A204.1 (cell line): ENCODE data around the gene NAALADL2.

Experiments used
- FAIRE-seq: peaks from 2 replicates; lab custom pipeline; 2012; peaks lifted over from hg19 to GRCh38; lab: Jason Lieb, UNC

Gene NAALADL2

DNA sequence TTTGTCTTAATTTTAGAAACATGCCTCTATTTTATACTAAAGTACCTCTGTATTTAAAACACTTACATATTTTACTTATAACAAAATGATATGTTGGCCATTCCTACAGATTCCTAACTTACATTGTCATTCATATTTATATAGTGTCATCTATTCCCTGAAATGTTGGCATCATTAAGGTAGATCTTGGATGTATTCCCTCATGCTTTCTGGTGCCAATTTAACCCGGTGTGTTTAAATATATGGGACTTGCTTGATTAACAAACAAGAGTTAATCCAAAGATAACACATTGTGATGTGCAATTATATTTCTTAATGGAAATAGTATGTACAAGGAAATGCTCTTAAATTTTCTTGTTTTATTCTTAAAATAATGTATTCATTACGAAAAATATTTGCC lies 352.3 kb downstream of the NAALADL2 start:
- no peak for FAIRE-seq

GRCh38 chr3:175212896-175213295 lies 353.8 kb downstream of the NAALADL2 start:
- no peak for FAIRE-seq

DNA sequence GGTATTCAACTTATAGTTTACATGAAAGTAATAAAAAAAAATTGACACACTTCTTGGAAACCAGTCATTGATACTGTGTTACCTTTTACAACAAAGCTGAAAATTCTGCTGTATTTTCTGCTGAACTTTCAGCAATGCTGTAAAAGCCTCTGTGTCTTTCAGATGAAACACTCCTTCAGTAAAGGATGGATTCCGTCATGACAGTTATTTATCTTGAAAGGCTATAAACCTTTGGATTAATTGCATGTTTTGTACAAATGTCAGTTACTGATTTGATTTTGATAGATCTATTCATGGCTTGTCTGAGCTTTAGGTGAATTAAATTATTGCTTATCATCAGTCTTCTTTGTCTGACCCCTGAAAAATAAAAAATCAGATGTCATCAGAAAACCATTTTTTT lies 355.1 kb downstream of the NAALADL2 start:
- no peak for FAIRE-seq

DNA sequence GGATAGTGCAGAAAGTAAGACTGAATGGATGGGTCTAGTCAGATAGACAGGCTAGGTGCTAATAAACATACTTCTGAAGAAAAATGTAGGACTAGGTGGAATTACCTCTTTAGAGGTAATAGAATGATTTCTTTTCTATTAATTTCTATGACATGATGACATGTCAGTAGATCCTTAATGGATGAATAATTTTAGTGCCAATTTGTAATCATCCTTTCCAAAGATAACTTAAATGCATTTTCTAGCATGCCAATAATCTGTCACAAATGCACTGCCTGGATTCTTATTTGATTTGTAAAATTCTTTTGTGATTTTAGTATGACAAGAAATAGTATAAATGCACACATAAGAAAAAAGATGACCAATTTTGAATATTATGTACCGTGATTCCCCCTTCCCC lies 356.7 kb downstream of the NAALADL2 start:
- no peak for FAIRE-seq

- FAIRE-seq = no peak
Measured at GRCh38 chr3:175222356-175222755, 363.2 kb downstream of the NAALADL2 start.

DNA sequence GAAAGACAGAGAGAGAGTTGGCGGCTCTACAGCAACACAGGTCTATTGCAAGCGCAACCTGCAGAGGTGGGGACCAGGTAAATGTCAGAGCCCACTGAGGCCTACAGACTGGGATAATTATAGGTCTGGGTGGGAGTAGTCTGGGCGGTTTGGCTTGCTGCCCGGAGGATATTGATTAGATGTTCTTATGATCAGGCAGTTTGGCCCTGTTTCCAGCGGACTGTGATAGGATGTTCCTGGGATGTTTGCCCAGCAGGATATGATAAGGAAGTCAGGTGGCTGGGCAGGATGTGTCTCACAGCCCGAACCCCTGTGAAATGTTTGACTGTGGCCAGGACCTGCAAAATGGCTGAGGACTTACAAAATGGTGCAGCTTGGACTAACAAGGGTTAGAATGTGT lies 364.9 kb downstream of the NAALADL2 start:
- FAIRE-seq = no peak

- FAIRE-seq = no peak
Measured at GRCh38 chr3:175226444-175226843, 367.3 kb downstream of the NAALADL2 start.

DNA sequence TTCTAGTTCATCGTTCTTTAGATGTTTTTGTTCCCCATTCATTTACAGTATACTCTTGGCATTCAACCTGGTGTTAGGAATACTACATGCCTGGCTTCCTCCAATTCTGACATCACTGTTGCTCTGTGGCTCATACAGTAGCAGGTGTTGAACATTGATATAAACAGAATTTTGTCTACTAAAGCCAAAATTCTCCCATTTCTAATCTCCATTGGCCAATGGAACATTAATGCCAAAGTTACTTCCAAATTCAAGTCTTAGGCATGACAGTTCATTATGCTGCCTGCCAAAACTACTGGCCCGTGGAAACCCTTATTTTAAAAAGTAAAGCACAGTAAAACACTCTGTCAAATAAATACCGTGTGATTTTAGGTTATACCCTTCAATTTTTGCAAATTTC lies 368.0 kb downstream of the NAALADL2 start:
- no peak for FAIRE-seq

DNA sequence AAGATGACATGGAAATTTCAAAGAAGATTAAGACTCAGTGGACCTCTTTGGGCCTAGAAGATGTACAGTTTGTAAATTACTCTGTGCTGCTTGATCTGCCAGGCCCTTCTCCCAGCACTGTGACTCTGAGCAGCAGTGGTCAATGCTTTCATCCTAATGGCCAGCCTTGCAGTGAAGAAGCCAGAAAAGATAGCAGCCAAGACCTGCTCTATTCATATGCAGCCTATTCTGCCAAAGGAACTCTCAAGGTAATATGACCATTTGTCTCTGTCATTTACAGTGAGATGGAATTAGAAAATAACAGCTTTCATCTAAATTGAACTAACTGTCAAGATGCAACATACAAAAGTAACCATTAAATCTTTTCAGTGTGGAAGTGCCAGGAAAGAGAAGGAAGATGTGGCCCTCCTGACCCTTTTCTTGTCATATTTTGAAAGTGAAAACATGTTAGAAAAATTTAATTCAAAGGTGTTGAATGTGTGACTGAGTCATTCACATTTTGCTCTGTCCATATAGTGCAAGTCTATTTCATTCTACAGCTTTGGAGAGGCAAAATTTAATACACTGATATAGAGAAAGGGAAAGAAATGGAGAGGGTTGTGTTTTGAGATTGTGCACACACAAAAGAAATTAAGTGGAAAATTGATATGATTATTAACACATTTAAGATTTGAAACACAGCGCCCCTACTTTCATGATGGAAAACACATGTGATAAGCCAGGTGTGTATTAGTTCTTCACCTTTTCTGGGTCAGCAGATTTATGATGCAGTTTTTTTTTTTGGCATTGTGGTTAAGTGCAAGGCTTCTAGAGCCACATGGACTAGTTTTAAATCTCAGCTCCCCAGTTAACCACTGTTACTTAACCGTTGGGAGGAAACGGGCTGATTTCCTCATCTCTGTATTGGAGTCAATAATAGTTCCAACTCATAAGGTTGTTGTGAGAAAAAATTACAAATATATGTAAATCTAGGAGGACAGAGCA lies 375.1 kb downstream of the NAALADL2 start:
- no peak for FAIRE-seq

DNA sequence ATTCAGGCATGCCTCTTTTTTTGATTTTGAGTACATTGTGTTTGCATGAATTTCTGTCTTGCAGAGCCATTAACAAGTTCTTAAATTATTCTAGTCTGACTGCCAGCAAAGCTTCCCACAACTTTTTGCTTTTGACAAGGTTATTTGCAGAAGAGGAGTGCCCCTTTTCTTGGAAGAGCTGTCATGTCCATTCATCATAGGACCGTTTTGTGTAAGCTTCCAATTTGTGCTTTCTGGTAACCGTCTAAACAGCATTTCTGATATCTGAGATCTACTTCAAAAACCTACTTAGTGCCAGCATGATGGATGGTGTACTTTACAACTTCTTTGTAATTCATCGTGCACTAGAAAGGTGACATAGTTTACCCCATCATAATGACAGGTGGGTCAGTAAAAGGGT lies 379.7 kb downstream of the NAALADL2 start:
- FAIRE-seq = no peak

- FAIRE-seq = no peak
Measured at GRCh38 chr3:175240921-175241320, 381.8 kb downstream of the NAALADL2 start.

- FAIRE-seq = no peak
Measured at GRCh38 chr3:175242243-175242642, 383.1 kb downstream of the NAALADL2 start.

DNA sequence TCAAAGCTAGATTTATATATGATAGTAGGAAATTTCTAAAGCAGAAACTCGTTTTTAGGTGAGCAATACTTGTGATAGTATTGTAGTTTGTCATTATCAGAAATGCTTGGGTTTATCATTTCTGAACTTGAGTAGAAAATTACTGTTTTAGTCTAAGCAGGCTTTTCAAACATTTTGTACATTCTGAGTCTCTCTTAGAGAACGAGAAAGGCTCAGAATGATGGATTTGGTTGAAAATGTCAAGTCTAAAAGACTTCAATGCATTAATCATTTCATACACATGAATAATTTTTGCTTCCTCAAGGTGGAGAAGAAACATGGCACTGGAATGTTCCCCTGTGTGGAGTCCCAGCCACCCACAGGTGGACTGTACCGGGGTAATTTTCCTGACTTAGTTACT lies 387.1 kb downstream of the NAALADL2 start:
- no peak for FAIRE-seq

- no peak for FAIRE-seq
Measured at GRCh38 chr3:175246766-175247165, 387.6 kb downstream of the NAALADL2 start.

DNA sequence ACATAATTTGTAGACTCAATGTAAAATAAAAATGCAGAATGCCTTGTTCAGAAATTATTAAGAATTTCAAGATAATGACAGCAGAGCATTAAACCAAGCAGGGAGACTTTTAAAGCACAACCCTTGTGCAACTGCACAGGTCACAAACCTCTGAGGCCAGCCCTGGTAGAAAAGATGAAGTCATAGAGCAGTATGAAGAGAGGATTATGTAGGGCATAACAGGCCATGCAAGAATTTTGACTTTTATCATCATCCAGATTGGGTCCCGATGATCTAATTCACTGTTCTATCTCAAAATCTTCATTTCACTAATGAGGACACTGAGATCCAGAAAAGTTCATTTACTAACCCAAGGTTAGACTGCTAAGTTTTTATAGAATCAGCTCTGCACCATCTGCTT lies 388.5 kb downstream of the NAALADL2 start:
- FAIRE-seq = no peak

GRCh38 chr3:175248832-175249231 lies 389.7 kb downstream of the NAALADL2 start:
- FAIRE-seq = no peak

GRCh38 chr3:175255698-175256097 lies 396.6 kb downstream of the NAALADL2 start:
- no peak for FAIRE-seq

GRCh38 chr3:175257123-175257522 lies 398.0 kb downstream of the NAALADL2 start:
- no peak for FAIRE-seq

- no peak for FAIRE-seq
Measured at GRCh38 chr3:175258763-175259162, 399.6 kb downstream of the NAALADL2 start.

DNA sequence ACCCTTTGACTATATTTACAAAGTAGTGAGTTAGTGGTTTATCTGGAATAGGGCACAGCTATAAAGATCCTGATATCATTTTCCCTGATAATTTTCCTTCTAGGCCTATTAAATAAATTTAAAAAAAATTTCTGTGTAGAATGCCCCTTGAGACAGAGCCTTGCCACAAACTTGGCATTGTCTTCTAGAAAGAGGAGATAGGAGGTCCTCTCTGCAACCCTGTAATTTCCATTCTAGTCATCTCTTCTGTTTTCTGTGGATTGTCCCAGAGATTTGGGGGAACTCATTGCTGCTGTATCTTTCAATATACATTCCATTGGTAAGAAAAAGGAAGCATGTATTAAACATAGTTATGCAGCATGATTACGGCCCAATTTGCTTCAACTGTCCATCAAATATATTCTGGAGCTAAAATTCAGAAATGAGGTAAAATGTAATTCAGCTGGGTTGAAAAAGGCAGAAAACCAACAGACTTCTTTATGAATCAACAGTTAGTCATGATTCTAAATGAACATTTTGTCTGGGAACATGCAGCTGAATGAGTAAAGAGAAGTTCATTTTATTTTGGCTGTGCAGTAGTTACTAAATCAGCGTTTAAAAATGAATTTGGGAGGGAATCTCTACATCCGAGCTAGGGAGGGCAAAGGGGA lies 401.1 kb downstream of the NAALADL2 start:
- FAIRE-seq = no peak

- peak; percentile 19 for FAIRE-seq
Measured at GRCh38 chr3:175266478-175266877, 407.3 kb downstream of the NAALADL2 start.

DNA sequence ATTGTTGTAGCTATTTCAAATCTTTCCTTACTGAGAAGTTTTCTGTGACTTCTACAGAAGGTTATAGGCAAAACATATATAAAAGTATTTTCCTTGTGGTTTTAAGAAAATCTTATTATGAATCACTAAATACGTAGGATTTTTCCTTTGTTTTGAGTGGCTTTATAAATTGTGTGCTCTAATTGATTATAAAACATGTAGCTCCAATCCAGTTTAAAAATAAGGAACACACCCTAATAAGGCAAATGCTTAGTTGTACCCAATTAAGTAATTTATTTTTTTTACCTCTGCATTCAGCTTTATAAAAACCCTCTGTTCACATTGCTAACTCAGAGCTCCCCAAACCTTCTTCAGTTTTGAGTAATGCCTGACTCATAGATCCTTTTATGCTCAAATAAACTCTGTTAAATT lies 408.0 kb downstream of the NAALADL2 start:
- FAIRE-seq = no peak

- no peak for FAIRE-seq
Measured at GRCh38 chr3:175267561-175267960, 408.4 kb downstream of the NAALADL2 start.

GRCh38 chr3:175269394-175269793 lies 410.3 kb downstream of the NAALADL2 start:
- no peak for FAIRE-seq
